PC-3 (cell line): Measurements from ENCODE around the gene TBC1D30.

Experiments
- EZH2 ChIP-seq: fragments of 300-600 bp; sonication (generic); IDR thresholded peaks from one replicate; pipeline ENCODE4 v1.6.1; 2017; ENCODE audit warnings: antibody characterized with exemption, mild to moderate bottlenecking, low read length; ENCODE audit not compliant: unreplicated experiment
- EZH2phosphoT487 ChIP-seq: fragments of 300-600 bp; sonication (generic); IDR thresholded peaks from 2 replicates; pipeline ENCODE4 v1.6.1; 2018; ENCODE audit warnings: mild to moderate bottlenecking, antibody characterized with exemption, low read length, borderline replicate concordance
- TF ChIP-seq, protein P1 (sequence below): fragments of 300-600 bp; sonication (generic); conservative IDR thresholded peaks from 2 replicates; pipeline ENCODE4 v1.5.1; 2017; ENCODE audit warnings: antibody characterized with exemption, low read depth, mild to moderate bottlenecking, low read length

DNA sequence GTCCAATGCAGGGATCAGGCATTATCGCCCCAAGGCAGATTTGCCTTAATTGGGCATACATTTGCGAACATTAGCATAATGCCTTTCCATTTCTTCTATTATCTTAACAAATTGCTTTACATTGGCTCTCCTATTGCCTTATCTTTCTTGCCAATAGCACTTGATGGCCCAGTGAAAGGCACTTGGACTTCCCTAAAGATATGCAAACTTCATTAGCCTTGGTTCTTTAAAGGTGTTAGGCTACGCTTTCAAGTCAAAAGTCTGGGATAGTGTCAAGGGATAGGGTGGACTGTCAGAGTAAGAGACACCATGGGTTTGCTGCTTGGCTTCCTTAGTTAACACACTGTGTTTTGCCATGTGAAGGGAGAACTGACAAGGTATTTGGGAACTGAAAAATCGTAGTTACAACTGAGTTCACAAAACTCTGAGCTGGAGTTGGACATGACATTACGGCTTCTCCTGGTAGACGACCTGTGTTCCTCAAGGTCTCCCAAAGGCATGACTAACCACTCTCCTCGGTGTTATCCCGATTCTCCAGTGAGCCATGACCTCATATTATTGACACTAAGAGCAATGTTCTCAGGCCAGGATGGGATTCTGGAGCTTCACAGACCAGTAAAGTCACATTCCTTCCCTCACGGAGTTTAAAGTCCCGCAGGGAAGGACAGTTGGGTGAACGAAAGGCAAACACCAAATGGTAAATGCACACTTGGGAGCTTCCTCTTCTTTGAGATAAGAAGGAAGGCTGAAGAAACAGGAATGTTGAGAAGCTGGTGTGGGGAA is 65.2 kb downstream of the TBC1D30 start:
- TF ChIP-seq EZH2 = no peak
- TF ChIP-seq, protein P1, sequence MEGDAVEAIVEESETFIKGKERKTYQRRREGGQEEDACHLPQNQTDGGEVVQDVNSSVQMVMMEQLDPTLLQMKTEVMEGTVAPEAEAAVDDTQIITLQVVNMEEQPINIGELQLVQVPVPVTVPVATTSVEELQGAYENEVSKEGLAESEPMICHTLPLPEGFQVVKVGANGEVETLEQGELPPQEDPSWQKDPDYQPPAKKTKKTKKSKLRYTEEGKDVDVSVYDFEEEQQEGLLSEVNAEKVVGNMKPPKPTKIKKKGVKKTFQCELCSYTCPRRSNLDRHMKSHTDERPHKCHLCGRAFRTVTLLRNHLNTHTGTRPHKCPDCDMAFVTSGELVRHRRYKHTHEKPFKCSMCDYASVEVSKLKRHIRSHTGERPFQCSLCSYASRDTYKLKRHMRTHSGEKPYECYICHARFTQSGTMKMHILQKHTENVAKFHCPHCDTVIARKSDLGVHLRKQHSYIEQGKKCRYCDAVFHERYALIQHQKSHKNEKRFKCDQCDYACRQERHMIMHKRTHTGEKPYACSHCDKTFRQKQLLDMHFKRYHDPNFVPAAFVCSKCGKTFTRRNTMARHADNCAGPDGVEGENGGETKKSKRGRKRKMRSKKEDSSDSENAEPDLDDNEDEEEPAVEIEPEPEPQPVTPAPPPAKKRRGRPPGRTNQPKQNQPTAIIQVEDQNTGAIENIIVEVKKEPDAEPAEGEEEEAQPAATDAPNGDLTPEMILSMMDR = no peak
- TF ChIP-seq EZH2phosphoT487 = no peak
